Measurements from ENCODE around the gene PWP1.
"Not testable (repeated sequence)": the region's sequence is repeated elsewhere in the genome, so short reads cannot be mapped to it uniquely, and the experiment has no call there.

The PWP1 gene

DNA sequence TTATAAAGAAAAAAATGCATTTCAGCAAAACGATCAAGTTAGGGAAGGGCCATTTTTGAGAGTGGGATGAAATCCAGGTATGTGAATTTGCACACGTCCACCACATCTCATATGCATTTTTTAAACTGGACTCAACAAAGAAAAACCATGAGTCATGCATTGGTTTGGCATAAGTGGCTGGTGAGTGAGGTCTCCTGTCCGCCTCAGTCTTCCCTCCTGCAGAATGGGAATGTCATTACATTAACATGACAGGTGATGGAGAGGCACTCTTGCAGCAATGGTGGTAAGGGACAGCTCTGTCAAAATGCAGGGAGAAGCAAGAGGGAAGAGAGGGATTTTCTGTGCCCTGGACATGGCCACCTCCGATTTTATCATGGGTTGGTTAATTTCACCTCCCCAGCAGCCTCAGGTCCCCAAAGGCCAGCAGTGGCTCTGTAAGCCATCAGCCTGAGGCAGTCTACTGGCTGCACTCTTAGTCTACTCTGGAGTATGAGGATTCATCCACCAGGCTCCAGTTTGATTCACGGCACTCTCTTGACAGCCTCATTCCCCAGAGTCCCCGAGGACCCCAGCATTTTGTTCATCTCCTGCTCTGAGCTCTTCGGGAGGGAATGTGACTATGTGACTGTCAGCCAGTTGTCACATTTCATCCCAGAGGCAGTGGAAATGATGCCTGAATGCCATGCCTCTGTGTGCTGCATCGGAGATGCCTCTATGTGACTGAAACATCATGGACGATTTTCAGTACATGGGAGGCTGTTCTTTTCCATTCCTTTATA is 17.1 kb upstream of the PWP1 start:
- DNase-seq = no peak

DNA sequence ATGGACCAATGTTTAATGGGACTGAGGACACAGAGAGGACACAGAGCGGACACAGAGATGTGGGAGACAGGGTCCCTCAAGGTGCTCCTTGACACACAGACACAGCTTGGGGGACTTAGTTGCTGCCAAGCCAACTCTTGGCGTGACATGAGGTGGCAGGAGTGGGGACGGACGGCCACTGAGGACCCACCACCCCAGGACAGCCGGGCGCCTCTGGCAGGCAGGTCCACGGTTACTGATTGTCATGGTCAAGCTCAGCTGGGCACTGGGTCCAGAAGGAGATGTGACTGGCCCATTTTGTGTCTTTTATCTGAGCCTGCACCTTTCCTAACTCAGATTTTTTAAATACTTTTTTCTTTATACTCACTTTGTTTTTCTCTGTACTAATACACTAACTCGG is 15.7 kb upstream of the PWP1 start:
- DNase-seq = no peak

DNA sequence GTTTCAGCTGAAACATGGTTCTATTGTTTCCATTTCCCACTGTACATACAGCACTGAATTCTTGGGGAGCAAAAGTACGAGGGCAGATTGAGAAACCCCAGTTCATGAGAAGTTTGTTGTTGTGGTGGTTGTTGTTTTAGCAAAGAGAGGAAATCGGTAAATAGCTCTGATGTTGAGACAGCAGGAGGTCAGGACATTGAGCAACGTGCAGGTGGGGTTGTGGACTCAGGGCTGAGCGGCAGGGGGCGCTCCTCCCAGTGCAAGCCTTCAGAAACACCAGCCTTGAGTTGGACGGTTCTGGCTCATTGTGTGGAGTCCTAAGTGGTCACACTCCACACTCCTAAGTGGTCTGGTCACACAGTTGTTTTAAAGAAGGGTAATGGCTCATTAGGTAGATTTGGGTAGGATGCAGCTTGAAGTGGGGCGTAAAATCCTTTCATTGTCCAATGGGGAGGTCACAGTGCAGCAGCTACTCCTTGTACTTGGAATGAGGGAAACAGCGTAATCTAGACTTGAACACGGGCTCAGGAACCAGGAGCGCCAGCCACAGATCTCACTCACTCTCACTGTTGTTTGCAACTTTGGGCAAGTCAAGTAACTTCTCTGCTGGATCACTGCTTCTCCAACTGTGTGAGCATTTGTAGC is 14.5 kb upstream of the PWP1 start:
- DNase-seq = peak; percentile 61

DNA sequence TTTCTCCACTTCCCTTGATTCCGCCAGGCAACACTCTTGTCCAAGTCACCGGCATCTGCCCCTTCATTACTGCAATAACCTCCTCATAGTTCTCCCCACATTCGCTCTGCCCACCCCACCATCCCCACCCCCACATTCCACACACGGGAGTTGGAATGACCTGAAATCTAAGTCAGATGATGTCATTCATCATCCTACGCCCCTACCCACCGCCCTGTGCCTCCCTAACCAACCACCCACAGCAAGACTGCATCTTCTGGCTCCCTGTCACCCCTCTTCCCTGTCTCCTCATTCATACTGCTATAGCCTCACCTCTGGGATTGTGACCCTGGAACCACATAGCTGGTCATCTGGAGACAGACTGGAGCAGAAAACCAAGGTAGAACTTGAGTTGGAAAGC is 7.9 kb upstream of the PWP1 start:
- DNase-seq = no peak

DNA sequence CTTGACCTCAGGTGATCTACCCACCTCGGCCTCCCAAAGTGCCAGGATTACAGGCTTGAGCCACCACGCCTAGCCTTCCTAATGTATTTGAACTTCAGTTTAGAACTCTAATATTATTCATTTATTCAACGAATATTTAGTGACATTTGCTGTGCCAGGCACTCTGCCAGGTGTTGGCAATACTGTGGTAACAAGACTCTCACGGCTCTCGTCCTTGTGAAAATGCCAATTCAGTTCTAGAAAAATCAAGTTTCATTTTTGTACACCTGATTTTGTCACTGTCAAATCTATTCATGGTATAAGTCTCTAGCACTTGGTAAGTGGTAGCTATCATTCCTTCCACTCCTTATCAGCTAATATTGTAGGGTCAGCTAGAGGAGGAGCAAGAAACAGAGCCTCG is 6.3 kb upstream of the PWP1 start:
- no peak for DNase-seq

DNA sequence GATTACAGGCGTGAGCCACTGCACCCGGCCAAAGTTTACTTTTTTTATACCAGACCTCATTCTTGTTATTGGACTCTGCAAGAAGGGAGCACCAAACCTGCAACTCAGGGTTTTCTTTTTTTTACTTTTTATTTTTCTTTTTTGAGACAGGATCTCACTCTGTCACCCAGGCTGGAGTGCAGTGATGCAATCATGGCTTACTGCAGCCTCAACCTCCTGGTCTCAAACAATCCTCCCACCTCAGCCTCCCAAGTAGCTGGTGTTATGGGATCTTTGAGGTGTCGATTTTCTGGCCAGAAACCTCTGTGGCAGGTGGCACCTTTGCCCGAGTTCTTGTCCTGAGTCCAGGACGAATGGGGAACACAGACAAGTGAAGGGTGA is 4.2 kb upstream of the PWP1 start:
- no peak for DNase-seq

DNA sequence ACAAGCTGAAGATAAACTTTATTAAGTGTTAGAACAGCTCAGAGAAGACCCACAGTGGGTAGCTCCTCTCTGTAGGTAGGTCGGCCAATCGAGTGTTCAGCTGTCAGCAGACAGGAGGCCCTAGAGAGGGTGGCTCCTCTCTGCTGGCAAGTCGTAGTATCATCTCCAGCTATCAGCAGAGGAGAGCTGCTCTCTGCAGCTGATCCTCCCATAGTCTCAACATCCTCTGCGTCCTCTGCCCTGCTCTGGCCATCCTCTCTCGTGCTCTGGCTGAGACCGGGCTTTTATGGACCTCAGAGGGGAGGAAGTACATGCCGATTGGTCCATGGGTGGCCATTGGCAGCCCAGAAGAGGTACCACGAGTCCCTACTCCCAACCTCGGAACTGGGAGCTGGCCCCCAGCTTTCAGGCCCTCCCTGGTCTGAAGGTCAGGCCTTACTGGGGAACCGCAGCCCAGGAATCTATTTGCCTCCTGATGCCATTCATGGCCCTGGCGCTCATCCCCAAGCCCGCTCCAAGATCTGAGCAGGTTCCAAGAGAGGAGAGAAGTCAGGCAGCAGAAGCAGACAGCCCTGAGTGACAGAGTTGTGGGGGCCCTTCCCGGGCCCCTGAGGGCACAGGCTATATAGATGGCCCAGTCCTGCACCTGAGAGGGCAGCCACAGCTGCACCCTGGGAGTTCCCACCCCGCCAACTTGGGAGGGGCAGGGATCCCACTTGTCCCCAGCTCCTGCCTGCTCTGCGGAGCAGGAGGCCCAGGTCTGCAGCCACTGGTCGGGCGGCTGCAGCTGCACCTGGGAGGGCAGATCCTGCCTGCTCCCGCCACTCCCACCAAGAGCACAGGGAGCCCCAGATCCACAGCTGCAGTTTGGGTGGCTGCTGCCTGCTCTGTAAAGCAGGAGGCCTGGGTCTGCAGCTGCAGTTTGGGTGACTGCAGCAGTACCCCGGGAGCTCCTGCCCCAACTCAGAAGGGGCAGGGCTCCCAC is 3.5 kb upstream of the PWP1 start:
- DNase-seq = no peak

DNA sequence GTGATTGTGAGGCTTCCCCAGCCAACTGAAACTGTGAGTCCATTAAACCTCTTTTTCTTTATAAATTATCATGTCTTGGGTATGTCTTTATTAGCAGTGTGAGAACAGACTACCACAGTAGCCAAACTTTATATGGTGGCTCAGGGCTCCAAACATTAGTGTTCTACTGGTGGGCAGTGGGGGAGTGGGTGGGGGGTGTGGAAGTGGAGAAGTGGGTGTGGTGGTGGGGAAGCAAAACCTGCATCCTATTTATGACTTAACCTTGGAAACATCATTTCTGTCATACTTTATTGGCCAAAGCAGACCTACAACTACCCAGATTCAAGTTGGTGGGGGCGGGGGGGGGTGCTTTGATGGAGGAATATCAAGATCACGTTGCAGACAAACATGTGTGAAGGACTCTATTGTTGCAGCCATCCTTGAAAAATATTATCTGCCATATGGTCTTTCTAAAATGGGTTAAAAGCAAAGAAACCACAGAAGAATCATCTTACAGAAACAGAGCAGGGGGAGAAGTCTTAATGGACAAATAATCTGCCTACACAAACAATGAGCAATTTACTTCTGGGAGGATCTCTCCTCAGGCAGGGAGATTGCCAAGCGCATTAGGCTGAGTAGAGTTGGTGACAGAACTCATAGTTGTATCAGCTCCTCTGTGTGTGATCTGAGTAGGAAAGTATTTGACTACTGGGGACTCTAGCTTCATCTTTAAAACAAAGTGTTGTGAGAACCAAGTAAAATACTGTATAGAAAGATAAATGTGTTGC is 1.4 kb upstream of the PWP1 start:
- peak; percentile 83 for DNase-seq

DNA sequence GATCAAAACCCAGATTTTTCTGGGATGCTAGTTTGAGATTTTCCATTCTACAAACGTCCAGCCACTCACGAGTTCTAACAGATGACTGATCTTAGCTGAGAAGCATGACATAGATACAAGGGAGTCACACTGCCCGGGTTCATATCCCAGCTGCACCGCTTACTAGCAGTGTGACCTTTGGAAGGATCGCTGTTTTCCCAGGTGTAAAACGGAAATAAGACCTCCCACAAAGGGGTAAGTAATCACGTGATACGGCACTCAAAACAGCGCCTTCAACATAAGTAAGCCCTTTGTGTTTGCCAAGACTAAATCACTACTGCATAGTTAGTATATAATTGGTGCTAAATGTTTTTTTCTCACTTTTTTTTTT is 624 bp upstream of the PWP1 start:
- peak; percentile 94 for DNase-seq

DNA sequence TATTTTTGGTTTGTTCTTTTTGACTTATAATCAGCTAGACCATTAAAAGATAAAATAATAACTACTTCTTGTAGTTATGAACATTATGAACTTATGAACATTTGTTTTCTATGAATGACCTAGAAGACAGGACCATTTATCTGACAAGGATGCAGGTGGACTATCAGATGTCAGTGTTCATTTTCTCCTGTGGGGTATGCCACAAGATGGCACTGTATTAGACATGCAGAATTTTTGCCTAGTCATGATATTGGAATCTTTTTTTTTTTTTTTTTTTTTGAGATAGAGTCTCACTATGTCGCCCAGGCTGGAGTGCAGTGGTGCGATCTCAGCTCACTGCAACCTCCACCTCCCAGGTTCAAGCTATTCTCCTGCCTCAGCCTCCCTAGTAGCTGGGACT is 10.2 kb downstream of the PWP1 start:
- peak; percentile 19 for DNase-seq

DNA sequence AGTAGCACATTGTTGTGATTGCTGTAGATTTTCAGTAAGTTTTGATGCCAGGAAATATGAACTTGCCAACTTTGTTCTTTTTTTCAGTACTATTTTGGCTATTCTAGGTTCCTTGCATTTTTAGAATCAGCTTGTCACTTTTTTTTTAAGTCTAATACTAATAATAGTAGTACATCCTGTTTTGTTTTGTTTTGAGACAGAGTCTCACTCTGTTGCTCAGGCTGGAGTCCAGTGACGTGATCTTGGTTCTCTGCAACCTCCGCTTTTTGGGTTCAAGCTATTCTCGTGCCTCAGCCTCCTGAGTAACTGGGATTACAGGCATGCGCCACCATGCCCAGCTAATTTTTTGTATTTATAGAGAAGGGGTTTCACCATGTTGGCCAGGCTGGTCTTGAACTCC is 16.5 kb downstream of the PWP1 start:
- DNase-seq = no peak

DNA sequence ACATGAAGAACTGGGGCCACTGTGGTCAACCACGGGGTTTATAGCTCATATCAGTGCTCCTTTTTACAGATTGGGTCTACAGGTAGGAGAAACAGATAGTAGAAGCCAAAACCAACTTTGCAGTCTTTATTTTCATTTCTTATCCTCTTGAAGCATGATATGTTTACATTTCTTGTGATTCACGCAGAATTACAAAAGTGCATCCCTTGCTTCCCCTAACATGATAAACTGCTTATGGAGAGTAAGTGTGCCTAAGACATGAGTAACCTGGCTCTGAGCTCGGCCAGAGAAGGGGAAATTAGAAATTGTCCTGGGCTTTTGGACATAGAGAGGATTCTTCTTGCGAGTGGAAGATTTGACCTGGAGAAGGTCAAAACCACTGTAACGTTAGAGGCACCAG is 18.4 kb downstream of the PWP1 start:
- no peak for DNase-seq

DNA sequence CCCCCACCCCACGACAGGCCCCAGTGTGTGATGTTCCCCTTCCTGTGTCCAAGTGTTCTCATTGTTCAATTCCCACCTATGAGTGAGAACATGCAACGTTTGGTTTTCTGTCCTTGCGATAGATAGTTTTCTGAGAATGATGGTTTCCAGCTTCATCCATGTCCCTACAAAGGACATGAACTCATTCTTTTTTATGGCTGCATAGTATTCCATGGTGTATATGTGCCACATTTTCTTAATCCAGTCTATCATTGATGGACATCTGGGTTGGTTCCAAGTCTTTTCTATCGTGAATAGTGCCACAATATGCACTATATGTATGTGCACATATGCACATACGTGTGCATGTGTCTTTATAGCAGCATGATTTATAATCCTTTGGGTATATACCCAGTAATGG is 19.9 kb downstream of the PWP1 start:
- DNase-seq = not testable (repeated sequence)

DNA sequence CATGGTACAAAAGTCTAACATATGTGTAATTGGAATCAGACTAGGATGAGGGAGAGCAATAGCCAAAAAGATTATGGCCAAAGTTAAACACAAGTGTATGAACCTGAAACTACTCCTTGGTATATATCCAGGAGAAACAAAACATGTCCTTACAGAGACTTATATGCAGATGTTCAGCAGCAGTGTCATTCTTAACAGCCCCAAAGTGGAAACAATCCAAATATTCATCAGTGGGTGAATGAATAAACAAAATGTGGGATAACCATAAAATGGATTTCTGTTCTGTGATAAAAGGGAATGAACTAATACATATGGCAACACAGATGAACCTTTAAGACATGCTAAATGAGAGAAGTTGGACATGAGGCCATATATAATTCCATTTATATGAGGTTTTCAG is 30.2 kb downstream of the PWP1 start:
- no peak for DNase-seq

DNA sequence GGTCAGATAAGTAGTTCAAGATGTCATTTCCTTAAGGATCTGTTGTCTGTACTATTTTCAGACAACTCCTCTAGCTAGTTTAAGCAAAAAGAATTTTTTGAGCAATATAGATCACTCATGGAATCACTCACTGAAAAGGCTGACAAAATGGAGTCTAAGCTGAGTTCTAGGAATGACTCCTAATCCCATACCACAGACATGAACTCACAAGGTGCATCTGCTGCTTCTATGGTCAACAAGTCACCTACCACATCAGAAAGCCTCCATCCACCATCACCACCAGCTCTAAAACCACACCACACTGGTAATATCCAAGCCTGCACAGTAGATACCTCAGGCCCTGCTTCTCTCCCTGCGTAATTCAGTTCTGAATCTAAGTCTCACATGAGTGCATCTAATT is 33.0 kb downstream of the PWP1 start:
- no peak for DNase-seq

DNA sequence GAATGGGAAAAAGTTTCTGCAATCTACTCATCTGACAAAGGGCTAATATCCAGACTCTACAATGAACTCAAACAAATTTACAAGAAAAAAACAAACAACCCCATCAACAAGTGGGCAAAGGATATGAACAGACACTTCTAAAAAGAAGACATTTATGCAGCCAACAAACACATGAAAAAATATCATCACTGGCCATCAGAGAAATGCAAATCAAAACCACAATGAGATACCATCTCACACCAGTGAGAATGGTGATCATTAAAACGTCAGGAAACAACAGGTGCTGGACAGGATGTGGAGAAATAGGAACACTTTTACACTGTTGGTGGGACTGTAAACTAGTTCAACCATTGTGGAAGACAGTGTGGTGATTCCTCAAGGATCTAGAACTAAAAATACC is 41.7 kb downstream of the PWP1 start:
- not testable (repeated sequence) for DNase-seq

DNA sequence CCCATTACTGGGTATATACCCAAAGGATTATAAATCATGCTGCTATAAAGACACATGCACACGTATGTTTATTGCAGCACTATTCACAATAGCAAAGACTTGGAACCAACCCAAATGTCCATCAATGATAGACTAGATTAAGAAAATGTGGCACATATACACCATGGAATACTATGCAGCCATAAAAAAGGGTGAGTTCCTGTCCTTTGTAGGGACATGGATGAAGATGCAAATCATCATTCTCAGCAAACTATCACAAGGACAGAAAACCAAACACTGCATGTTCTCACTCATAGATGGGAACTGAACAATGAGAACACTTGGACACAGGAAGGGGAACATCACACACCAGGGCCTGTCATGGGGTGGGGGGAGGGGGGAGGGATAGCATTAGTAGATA is 42.1 kb downstream of the PWP1 start:
- DNase-seq = not testable (repeated sequence)

DNA sequence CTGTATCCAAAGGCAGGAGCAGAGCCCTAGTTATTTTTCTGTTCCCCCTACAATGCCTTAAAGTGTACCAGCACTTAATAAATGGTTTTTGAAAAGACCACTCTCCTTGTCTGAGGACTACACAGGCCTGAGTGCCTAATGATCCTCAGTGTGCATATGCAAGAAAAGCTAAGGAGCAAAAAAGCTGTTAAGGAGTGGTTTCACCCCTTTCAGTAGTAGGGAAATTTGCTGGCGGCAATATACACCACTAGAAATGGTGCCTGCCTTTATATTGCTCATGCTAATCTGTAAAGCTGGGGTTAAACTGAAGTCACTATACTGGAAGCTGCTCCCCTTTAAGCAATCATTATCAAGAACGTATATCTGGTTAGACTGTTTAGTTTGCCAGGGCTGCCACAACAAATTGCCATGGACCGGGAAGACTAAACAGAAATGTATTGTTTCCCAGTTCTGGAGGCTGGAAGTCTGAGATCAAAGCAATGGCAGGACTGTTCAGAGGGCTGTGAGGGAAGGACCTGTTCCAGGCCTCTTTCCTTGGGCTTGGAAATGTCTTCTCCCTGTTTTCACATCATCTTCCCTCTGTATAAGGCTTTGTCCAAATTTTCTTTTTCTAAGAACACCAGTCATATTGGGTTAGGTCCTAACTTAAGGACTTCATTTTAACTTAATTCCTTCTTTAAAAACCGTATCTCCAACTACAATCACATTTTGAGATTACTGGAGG is 45.2 kb downstream of the PWP1 start:
- DNase-seq = no peak

DNA sequence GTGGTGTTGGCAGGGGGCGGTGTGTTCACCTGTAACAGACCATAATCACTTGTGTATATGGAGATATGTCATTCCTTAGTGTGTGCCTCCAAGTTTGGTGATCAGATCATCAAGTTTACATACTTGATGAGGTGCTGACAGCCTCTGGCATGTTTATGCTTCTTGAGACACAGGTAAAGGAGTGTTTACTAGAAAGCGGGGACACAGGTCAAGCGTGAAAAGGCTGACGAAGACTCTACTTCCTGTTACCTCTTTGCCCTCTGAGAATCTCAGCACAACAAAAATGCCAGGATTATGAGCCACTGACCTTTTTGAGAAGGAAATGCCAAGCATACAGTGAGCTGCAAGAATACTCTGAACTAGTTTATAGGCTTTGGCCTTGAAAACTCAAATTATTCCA is 45.8 kb downstream of the PWP1 start:
- no peak for DNase-seq

DNA sequence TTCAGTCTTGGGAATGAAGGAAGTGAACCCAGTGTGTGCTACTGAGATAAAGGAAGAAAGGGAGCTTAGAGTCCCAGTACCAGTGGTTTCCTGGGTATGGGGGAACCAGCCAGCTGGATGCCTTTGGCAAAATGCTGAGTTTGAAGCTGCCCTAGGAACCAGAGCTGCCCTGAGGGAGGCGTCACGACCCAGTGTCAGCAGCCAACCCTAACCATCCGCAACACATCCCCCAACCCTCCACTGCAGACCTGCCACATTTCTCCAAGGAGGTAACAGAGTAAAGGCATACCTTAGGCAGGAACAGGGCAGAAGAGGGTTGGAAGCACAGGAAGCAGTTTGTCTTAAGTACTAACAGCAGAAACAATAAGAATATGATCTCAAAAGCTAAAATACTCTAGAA is 46.8 kb downstream of the PWP1 start:
- DNase-seq = no peak

DNA sequence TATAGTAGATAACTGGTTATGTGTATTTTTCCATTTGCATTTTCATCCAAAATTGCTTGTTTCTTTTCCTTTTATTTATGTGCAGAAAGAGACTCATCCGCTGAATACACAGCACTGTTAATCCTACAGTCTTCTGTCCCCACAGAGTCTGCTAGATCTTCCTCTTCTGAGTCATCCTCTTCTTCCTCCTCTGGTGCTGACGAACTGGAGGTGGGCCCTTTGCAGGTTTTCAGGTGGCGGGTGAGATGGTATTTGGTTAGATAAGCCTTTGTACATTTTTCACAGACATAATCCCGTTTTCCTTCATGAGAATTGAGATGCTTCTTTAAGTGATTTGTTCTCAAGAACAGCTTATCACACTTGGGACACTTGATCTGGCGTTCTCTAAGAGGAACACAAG is 48.5 kb downstream of the PWP1 start:
- no peak for DNase-seq

DNA sequence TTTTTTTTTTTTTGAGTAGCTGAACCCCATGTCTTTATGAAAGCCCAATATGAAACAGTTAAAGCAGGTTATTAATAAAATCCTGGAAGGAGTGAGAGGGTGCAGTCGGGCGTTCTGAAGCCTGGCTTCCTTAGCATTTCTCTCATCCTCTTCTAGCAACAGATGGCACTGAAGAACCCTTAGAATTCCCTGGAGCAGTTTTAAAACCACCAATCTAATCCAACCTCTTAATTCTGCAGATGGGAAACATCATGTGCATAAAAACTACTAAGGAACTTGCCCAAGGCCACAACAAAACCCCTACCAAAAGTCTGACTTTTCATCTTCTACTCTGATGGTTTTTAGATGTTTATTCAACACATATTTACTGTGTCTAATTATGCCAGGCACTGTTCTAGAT is 50.2 kb downstream of the PWP1 start:
- DNase-seq = no peak
